Measurements from ENCODE around the gene SMO. TPM values are rescaled to one million over a fixed set of nuclear protein-coding genes. Genes with fewer than 3 reads are reported as not detected.
A peak's percentile ranks its signal among the peaks of the same experiment; 100 is the strongest.

The SMO gene
- total and polyA plus RNA-seq, 3 experiments from 2014 or later, result 0.22 to 0.33 TPM; not detected in 1

GRCh38 chr7:129258649-129259389, 70.4 kb downstream of the SMO start:
- H3K36me3 ChIP-seq (ENCODE audit: insufficient read depth, low read length), result no peaks in the 10 kb centered on the region
- Mint-ChIP-seq H3K4me1 (peaks cover 23 to 31% (median 24%) of the 10 kb centered on the region in 3 donors), H3K27me3 (no peaks in the 10 kb centered on the region), H3K27ac (peak overlapping the region in 1 of 8 donors; percentile 67), H3K36me3 (peaks cover 0 to 3% (median 0%) of the 10 kb centered on the region in 3 donors), H3K4me3 (peak overlapping the region; percentile 25 to 81 (median 67)), H3K9me3 (no peaks in the 10 kb centered on the region)
- ChIA-PET POLR2A (no interaction called here), CTCF (interaction anchor here (1.4 to 1.8 kb wide), 2 partner anchors 12 to 41 kb away, joined by 4 to 5 read pairs; no protein-coding TSS in a partner anchor)
- peaks cover 8% of the 10 kb centered on the region for H3K4me1 ChIP-seq (ENCODE audit: insufficient read depth, low read length)
- H3K4me3 ChIP-seq (ENCODE audit: low read length), result no peak overlapping the region
- H3K27ac ChIP-seq (ENCODE audit: low read depth, low read length), result no peak overlapping the region
- DNase-seq, result no peak
- H3K9me3 ChIP-seq (ENCODE audit: low read length), result no peaks in the 10 kb centered on the region
- no peaks in the 10 kb centered on the region for H3K27me3 ChIP-seq (ENCODE audit: insufficient read depth, low read length, poor library complexity, severe bottlenecking)

GRCh38 chr7:129262324-129262723, 73.9 kb downstream of the SMO start:
- ChIA-PET POLR2A (no interaction called here), CTCF (interaction anchor here (0.8 to 1.6 kb wide), 3 partner anchors 9 to 39 kb away, joined by 3 to 6 read pairs (median 4); partner anchors contain the start of gene AHCYL2)
- H3K9me3 ChIP-seq (ENCODE audit: low read length), result no peaks in the 10 kb centered on the region
- Mint-ChIP-seq H3K27ac (peak overlapping the region in 1 of 8 donors; percentile 17), H3K4me1 (peaks cover 23 to 29% (median 24%) of the 10 kb centered on the region in 3 donors), H3K36me3 (peaks cover 0 to 3% (median 0%) of the 10 kb centered on the region in 3 donors), H3K27me3 (no peaks in the 10 kb centered on the region), H3K4me3 (peak overlapping the region in 3 of 7 donors; percentile 5 to 20 (median 6)), H3K9me3 (no peaks in the 10 kb centered on the region)
- H3K27me3 ChIP-seq (ENCODE audit: insufficient read depth, low read length, poor library complexity, severe bottlenecking), result no peaks in the 10 kb centered on the region
- DNase-seq, result no peak
- no peak overlapping the region for H3K27ac ChIP-seq (ENCODE audit: low read depth, low read length)
- H3K4me1 ChIP-seq (ENCODE audit: insufficient read depth, low read length), result peaks cover 8% of the 10 kb centered on the region
- no peak overlapping the region for H3K4me3 ChIP-seq (ENCODE audit: low read length)
- no peaks in the 10 kb centered on the region for H3K36me3 ChIP-seq (ENCODE audit: insufficient read depth, low read length)

Other genes with a start within 250 kb of the SMO start
- 10 to 100 TPM; 80.5 to 82.1 TPM for gene TNPO3, start 133.5 kb upstream of the SMO start, total RNA-seq
- gene TNPO3, start 133.5 kb upstream of the SMO start, polyA plus RNA-seq, result 43.1 TPM
- 10 to 100 TPM; 23.2 to 23.6 TPM for gene TSPAN33, start 43.9 kb upstream of the SMO start, total RNA-seq
- gene TSPAN33, start 43.9 kb upstream of the SMO start, polyA plus RNA-seq, result 11.6 TPM
- gene AHCYL2, start 36.4 kb downstream of the SMO start, total RNA-seq, result 1 to 10 TPM; 8.2 to 8.4 TPM
- gene AHCYL2, start 36.4 kb downstream of the SMO start, polyA plus RNA-seq, result 8.1 TPM
- gene STRIP2, start 245.8 kb downstream of the SMO start, total RNA-seq, result 10 to 100 TPM; 21.0 to 25.0 TPM
- not detected for gene STRIP2, start 245.8 kb downstream of the SMO start, polyA plus RNA-seq